NCI-H446 (cell line): Measurements from ENCODE around the gene P2RY6.
A peak's percentile ranks its signal among the peaks of the same experiment; 100 is the strongest.

ENCODE experiments used
- DNase-seq, 2 experiments: peaks; one replicate each; lab custom pipeline; 2025; lab: John Stamatoyannopoulos, UW

The P2RY6 gene

GRCh38 chr11:73280626-73281025 lies 8.5 kb downstream of the P2RY6 start:
- DNase-seq: no peak

- no peak for DNase-seq
Measured at GRCh38 chr11:73281201-73281741, 9.1 kb downstream of the P2RY6 start.

DNA sequence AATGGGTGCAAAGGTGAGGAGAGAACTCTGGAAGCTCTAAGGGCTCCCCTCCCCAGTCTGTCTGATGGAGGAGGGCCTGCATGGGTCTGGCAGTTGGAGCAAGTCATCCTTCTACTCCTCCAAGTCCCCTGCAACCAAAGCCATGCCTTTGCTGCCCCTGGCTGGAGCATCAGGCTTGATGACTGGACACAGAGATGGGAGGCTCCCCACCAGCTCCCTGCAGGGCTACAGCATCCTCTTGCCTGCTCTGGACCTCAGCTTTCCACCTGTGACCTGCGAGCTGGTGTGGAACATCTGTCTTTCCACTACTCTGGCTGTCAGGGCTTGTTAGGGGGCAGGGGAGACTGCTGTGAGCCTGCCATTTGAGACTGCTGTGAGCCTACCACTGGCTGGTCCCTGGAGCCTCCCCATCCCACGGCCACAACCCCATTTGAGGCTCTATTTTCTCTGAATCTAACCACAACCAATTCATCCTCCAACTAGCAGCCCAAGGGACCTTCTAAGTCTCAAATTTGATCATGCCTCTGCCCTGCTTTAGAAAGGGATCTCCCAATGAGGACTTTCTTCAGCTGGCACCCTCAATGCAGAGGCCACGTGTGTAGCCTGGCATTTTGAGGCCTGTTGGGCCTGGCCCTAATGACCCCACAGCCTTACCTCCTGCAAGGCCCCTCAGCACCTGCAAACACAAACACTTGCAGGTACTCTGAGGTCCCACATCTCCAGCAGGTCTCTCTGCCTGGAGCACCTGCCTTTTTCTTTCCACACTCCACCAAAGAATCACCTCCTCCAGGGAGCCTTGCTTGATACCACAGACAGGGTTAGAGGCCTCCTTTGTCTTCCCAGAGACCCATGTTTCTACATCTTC lies 9.9 kb downstream of the P2RY6 start:
- DNase-seq: no peak

GRCh38 chr11:73283276-73284000 lies 11.3 kb downstream of the P2RY6 start:
- DNase-seq: no peak

- DNase-seq: no peak
Measured at GRCh38 chr11:73284106-73284505, 12.0 kb downstream of the P2RY6 start.

- no peak for DNase-seq
Measured at GRCh38 chr11:73285721-73286120, 13.6 kb downstream of the P2RY6 start.

DNA sequence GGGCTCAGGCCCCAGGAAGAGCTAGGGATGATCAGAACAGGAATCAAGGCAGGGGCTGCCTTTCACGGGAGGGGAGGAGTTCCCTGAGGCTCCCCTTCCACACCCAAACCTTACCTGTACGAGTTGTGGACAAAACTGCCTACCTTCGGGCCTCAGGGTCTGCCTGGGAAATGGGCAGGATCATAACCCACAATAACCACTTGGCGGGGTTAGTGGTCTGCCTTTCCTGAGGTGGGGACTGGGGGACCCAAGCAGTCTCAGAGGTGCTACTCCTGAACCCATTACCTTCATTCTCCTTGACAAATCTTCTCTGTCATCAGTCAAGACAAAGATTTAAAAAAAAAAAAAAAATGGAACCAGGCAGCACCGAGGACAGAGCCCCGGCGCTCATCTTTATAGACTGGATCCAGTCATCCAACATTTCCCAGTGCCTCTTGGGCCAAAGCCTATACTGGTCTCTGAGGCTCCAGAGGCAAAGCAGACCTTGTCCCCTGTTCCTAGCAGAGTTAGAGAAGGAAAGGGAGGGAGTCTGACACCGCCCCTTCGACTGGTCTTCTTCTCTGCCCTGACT lies 14.2 kb downstream of the P2RY6 start:
- DNase-seq: no peak

DNA sequence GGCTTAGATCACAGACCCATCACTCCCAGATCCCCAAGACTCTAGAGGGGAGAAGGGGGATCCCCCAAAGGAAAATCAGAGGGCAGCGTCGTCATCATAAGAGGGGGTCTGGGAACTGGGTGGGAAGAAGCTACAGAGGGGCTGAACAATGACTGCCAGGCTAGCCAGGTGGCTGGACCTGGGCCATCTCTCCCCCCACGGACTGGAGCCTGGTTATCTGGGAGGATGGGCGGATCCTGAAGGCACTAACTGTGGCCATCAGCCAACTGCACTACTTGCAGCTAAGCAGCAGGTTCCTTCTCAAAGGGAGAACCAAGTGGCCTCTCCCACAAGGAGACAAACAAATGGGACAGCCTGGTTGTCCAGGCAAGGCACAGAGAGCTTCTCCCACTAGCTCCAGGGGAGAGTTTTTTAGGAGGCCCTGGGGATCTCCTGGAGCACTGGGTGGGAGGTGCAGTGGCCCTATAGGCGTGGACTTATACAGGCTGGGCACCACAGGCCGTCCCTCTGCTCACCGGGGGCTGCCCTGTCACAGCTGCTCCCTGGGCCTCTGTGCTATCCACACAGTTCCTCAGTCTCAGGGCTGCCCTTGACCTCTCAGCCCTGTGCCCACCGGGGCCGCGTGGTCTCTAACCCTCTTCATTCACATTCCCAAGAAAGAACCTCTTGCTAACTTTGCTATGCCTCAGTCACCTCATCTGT lies 15.4 kb downstream of the P2RY6 start:
- DNase-seq: no peak

GRCh38 chr11:73288192-73288872 lies 16.2 kb downstream of the P2RY6 start:
- no peak for DNase-seq

GRCh38 chr11:73288873-73289707 lies 17.0 kb downstream of the P2RY6 start:
- peak; percentile 56 to 82 for DNase-seq

DNA sequence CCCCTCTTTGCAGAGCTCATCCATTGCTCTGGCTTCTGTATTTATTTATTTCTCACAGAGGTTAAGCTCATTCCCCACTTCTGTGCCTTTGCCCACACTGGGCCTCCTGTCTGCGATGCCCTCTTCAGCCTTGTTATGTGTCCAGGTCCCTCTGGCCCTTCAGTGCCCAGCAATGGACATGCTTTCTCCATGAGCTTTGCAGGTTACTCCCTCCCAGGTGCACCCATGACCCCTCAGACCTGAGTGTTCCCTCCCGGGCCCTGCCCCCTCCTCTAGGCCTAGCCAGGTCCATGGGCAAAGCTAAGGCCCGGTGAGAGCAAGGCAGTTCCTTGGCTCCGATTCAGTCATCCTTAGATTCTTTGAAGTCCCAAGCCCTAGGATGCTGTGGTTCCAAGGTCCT lies 18.4 kb downstream of the P2RY6 start:
- no peak for DNase-seq

- no peak for DNase-seq
Measured at GRCh38 chr11:73291196-73291595, 19.1 kb downstream of the P2RY6 start.

- DNase-seq: no peak
Measured at GRCh38 chr11:73291781-73292524, 19.8 kb downstream of the P2RY6 start.

GRCh38 chr11:73292525-73292894 lies 20.4 kb downstream of the P2RY6 start:
- no peak for DNase-seq

DNA sequence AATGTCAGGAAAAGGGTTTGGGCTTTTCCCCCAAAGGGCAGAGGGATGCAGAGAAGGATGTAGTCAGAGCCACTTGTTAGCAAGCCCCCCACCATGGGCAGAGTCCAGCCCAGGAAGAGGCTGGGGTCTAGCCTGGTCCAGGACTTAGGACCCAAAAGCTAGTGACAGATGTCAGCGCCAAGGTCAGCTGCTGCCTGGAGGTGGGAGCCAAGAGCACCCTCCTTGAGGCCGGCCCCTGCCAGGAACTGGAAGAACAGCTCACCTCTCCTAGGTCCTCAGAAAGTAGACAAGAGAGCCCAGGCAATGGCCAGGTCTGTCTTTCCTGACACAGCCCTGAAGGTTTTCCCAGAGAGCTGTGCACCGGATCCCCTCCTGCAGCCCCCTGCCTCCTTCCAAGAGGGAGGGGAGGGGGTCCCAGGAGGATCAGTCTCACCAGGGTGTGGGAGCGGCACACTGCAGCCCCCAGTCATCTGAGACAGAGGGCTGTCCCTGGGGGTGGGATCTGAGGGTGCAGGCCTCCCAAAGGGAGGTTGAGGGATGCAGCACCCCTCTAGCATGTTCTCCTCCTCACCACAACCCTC lies 21.3 kb downstream of the P2RY6 start:
- no peak for DNase-seq

DNA sequence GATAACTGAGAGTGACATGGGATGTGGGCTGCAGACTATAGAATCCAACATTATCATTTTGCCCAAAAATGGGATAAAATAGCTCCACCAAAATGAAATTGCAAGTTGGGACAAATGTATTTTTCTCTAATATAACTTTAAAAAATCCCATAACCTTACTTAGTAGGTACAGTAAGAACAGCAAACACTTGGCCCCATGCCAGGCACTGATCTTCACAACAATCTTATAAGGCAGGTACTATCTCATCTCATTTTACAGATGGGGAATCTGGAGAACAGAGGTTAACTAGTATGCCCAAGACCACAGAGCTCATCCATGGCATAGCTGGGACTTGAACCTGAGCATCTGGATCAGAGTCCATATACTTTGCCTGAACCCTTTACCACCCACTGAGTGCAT lies 22.5 kb downstream of the P2RY6 start:
- no peak for DNase-seq

DNA sequence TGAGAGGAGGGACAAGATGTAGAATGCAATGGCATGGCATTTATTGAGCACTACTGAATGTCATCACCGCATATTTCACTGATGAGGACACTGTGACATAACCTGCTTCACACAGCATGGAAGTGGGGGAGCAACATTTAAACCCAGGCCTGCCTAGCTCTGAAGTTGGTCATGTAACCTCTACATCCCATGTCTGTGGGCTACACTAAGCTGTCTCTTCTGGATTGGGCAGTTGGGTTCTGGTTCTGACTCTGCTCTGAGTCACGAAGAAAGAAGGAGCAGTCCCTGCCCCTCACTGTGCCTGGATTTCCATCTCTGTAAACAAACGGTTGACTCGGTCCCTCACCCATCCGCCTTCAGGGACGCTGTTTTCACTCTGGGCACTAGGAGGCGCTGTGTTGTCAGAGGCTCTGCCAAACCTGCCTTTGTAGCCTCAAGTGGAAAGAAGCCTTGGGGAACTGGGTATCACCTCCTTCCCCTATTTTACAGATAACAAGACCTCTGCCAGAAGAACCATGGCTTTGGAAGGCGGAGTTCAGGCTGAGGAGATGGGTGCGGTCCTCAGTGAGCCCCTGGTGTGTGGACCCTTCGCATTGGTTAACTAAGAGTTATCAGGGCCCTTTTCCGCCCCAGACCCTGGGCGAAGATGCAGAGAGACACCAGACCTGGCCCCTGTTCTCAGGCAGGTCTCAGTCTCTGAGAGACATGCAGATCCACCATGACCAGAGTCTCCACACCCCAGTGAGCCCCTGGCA lies 23.3 kb downstream of the P2RY6 start:
- peak; percentile 43 to 83 for DNase-seq

- no peak for DNase-seq
Measured at GRCh38 chr11:73295996-73296318, 23.8 kb downstream of the P2RY6 start.
